Measurements from ENCODE around the gene FPGS. TPM values are rescaled to one million over a fixed set of nuclear protein-coding genes. Genes with fewer than 3 reads are reported as not detected.

Gene FPGS
- total and polyA plus RNA-seq, 4 donors, result 20.4 to 61.1 (median 42.7) TPM

GRCh38 chr9:127765418-127765817 lies 37.3 kb upstream of the FPGS start:
- Histone ChIP-seq H3K27me3 (ENCODE audit: control insufficient read depth in 4 of 4, insufficient read depth in 4 of 4, low read length in 3 of 4) (no peaks in the 10 kb centered on the region), H3K27ac (ENCODE audit: low read depth in 1 of 2, low read length in 2 of 2) (no peak overlapping the region), H3K36me3 (ENCODE audit: control insufficient read depth in 4 of 4, insufficient read depth in 3 of 4, low read depth in 1 of 4, low read length in 3 of 4) (no peaks in the 10 kb centered on the region), H3K9ac (ENCODE audit: low read depth in 1 of 2, low read length in 2 of 2) (no peak overlapping the region), H3K4me1 (ENCODE audit: control insufficient read depth in 4 of 4, insufficient read depth in 4 of 4, low read length in 3 of 4) (peaks cover 0 to 7% (median 3%) of the 10 kb centered on the region in 4 donors), H3K4me3 (ENCODE audit: low read depth in 1 of 3, low read length in 3 of 3) (no peak overlapping the region), H3K9me3 (ENCODE audit: control insufficient read depth in 4 of 4, low read length in 3 of 4) (no peaks in the 10 kb centered on the region)
- DNase-seq (ENCODE audit: low spot score), result no peak
- 82% methylated on average over 1 of the region's 1 CpG for WGBS
- TF ChIP-seq FOXA2 (IDR thresholded peaks at IDR 0.05) (no peak), NR2F2 (IDR thresholded peaks at IDR 0.05) (no peak), FOXA1 (IDR thresholded peaks at IDR 0.05) (no peak), HNF4G (IDR thresholded peaks at IDR 0.05) (no peak), GABPA (IDR thresholded peaks at IDR 0.05 in 1 of 2, conservative IDR thresholded peaks at IDR 0.05 in 1 of 2) (no peak), HNF4A (conservative IDR thresholded peaks at IDR 0.05) (no peak), YY1 (IDR thresholded peaks at IDR 0.05) (no peak), RAD21 (IDR thresholded peaks at IDR 0.05) (no peak), EGR1 (IDR thresholded peaks at IDR 0.05; ENCODE audit: low read depth in 2 of 2) (no peak), CTCF (IDR thresholded peaks at IDR 0.05; ENCODE audit: low read depth, low read length, missing input control) (no peak), REST (IDR thresholded peaks at IDR 0.05) (no peak), SP1 (IDR thresholded peaks at IDR 0.05) (no peak), ZBTB33 (IDR thresholded peaks at IDR 0.05) (no peak), JUND (IDR thresholded peaks at IDR 0.05) (no peak), MAX (IDR thresholded peaks at IDR 0.05) (no peak), RXRA (IDR thresholded peaks at IDR 0.05) (no peak), TAF1 (conservative IDR thresholded peaks at IDR 0.05) (no peak), ATF3 (IDR thresholded peaks at IDR 0.05) (no peak)

All from liver (tissue), 9 donors.